HUES6 (cell line): Measurements from ENCODE around the gene VAT1.

Experiments
- H3K27ac ChIP-seq: 2 replicates; pipeline ENCODE4 v1.7.0; 2013; ENCODE audit warnings: low read depth, mild to moderate bottlenecking, low read length, inconsistent platforms
- H3K27me3 ChIP-seq: 2 replicates; pipeline ENCODE4 v1.6.1; 2013; ENCODE audit warnings: low read length; ENCODE audit not compliant: control insufficient read depth, insufficient read depth
- H3K36me3 ChIP-seq: 2 replicates; pipeline ENCODE4 v1.6.1; 2013; ENCODE audit warnings: low read length; ENCODE audit not compliant: control insufficient read depth, insufficient read depth
- H3K4me1 ChIP-seq: 2 replicates; pipeline ENCODE4 v1.6.1; 2013; ENCODE audit warnings: low read length; ENCODE audit not compliant: control insufficient read depth, insufficient read depth
- H3K4me3 ChIP-seq: 2 replicates; pipeline ENCODE4 v1.5.1; 2013; ENCODE audit warnings: low read depth, low read length
- H3K9ac ChIP-seq: one replicate; pipeline ENCODE4 v1.6.1; 2013; ENCODE audit warnings: mild to moderate bottlenecking, low read length
- H3K9me3 ChIP-seq: 2 replicates; pipeline ENCODE4 v1.6.1; 2013; ENCODE audit warnings: low read depth, low read length; ENCODE audit not compliant: control insufficient read depth, insufficient read depth

VAT1 gene

GRCh38 chr17:43026595-43026994 lies 4.4 kb upstream of the VAT1 start:
- H3K9me3 ChIP-seq, result no peaks in the 10 kb centered on the region
- peaks cover 12% of the 10 kb centered on the region for H3K36me3 ChIP-seq
- no peaks in the 10 kb centered on the region for H3K27me3 ChIP-seq
- peaks cover 37% of the 10 kb centered on the region for H3K4me1 ChIP-seq
- H3K27ac ChIP-seq, result no peak overlapping the region
- no peak overlapping the region for H3K4me3 ChIP-seq
- no peak overlapping the region for H3K9ac ChIP-seq

- Histone ChIP-seq H3K9me3 (no peaks in the 10 kb centered on the region), H3K9ac (no peak overlapping the region), H3K27ac (no peak overlapping the region), H3K36me3 (peaks cover 12% of the 10 kb centered on the region), H3K27me3 (no peaks in the 10 kb centered on the region), H3K4me3 (peak overlapping the region; percentile 68), H3K4me1 (peaks cover 31% of the 10 kb centered on the region)
These were observed 3.8 kb upstream of the VAT1 start for GRCh38 chr17:43025766-43026537.

- Histone ChIP-seq H3K27me3 (no peaks in the 10 kb centered on the region), H3K27ac (no peak overlapping the region), H3K36me3 (peaks cover 12% of the 10 kb centered on the region), H3K4me3 (peak overlapping the region; percentile 68), H3K9me3 (no peaks in the 10 kb centered on the region), H3K4me1 (peaks cover 33% of the 10 kb centered on the region), H3K9ac (peak overlapping the region; percentile 58)
These were observed 3.1 kb upstream of the VAT1 start for GRCh38 chr17:43025290-43025657.

GRCh38 chr17:43024407-43025289 lies 2.5 kb upstream of the VAT1 start, which contains the start of gene RND2:
Gene RND2, plus strand, starts transcription at chr17:43025231. Its CDS starts 117 bp downstream, at chr17:43025348.
- peak within 1 kb of the TSS; percentile 90 for H3K4me3 ChIP-seq

GRCh38 chr17:43020789-43021740 lies 1.1 kb downstream of the VAT1 start:
- peaks cover 20% of the 10 kb centered on the region for H3K4me1 ChIP-seq
- H3K9ac ChIP-seq, result peak overlapping the region; percentile 88
- H3K36me3 ChIP-seq, result peaks cover 33% of the 10 kb centered on the region
- no peaks in the 10 kb centered on the region for H3K27me3 ChIP-seq
- H3K9me3 ChIP-seq, result no peaks in the 10 kb centered on the region
- peak overlapping the region; percentile 100 for H3K4me3 ChIP-seq
- peak overlapping the region; percentile 76; the same call in 1 of the 2 replicates for H3K27ac ChIP-seq

More at GRCh38 chr17:43024407-43025289, 2.5 kb upstream of the VAT1 start, which contains the start of gene RND2:
- Histone ChIP-seq H3K9me3 (no peaks in the 10 kb centered on the region), H3K36me3 (peaks cover 18% of the 10 kb centered on the region), H3K4me1 (peaks cover 34% of the 10 kb centered on the region), H3K9ac (peak within 1 kb of the TSS; percentile 66), H3K27me3 (no peaks in the 10 kb centered on the region), H3K27ac (no peak within 1 kb of the TSS)

DNA sequence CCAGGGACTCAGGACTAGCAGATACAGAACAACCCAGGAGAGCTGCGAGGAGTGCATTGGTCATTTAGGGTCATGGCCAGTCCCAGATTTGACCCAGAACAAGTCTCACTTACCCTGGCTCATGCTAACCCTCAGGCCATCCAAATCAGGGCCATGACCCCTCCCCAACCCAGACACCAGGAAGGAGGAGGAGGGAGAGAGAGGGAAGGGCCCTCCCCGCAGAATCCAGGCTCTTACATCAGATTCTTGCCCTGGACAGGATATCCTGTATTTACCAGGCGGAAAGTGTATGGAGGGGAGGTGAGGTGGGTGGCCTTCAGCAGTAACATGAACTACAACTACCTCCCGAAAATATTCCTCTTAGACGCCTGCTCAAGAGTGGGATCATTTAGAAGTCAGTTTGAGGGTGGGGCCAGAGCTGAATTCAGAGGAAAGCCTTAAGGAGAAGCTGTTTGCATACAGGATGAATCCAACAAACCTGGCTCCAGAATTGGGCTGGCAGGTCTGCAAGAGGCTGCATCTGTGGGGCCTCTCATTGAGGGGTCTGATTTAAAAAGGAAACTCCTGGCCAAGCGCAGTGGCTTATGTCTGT lies 2.1 kb downstream of the VAT1 start:
- Histone ChIP-seq H3K27ac (peak overlapping the region; percentile 22; the same call in 1 of the 2 replicates), H3K9me3 (no peaks in the 10 kb centered on the region), H3K9ac (peak overlapping the region; percentile 55), H3K4me1 (peaks cover 24% of the 10 kb centered on the region), H3K36me3 (peaks cover 43% of the 10 kb centered on the region), H3K4me3 (peak overlapping the region; percentile 42), H3K27me3 (no peaks in the 10 kb centered on the region)

DNA sequence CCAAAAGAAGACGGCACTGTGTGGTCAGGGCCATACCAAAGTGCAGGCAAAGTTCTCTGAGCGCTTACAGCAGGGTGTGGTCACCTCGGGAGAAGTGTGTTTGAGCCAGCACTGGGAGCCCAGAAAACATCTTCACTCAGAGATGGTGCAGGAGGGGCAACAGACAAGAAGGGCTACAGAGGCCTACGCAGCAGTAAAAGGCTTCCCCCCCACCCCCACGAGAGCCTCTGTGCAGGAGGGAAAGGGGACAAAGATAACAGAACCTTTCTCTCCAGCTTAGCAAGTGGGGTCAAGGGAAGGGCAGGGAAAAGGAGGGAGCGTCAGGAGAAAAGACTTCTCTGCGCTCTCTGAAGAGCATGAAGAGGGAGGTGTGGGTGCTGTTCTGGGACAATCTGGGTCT lies 2.8 kb downstream of the VAT1 start:
- Histone ChIP-seq H3K4me3 (peak overlapping the region; percentile 42; the same call in 1 of the 2 replicates), H3K9ac (peak overlapping the region; percentile 55)

GRCh38 chr17:43018932-43019331 lies 3.3 kb downstream of the VAT1 start:
- no peaks in the 10 kb centered on the region for H3K9me3 ChIP-seq
- peaks cover 36% of the 10 kb centered on the region for H3K4me1 ChIP-seq
- peaks cover 52% of the 10 kb centered on the region for H3K36me3 ChIP-seq
- no peaks in the 10 kb centered on the region for H3K27me3 ChIP-seq
- no peak overlapping the region for H3K27ac ChIP-seq
- H3K9ac ChIP-seq, result no peak overlapping the region
- no peak overlapping the region for H3K4me3 ChIP-seq

More for the DNA sequence above, 2.8 kb downstream of the VAT1 start:
- Histone ChIP-seq H3K27ac (peak overlapping the region; percentile 22; the same call in 1 of the 2 replicates), H3K4me1 (peaks cover 31% of the 10 kb centered on the region), H3K36me3 (peaks cover 50% of the 10 kb centered on the region), H3K27me3 (no peaks in the 10 kb centered on the region), H3K9me3 (no peaks in the 10 kb centered on the region)

GRCh38 chr17:43018008-43018853 lies 4.0 kb downstream of the VAT1 start:
- Histone ChIP-seq H3K27me3 (no peaks in the 10 kb centered on the region), H3K4me3 (no peak overlapping the region), H3K9ac (peak overlapping the region; percentile 9), H3K36me3 (peaks cover 52% of the 10 kb centered on the region), H3K4me1 (peaks cover 36% of the 10 kb centered on the region), H3K27ac (no peak overlapping the region), H3K9me3 (no peaks in the 10 kb centered on the region)
